Loucy (cell line): ENCODE data around the gene NPB.

ENCODE experiments used
- H2AFZ ChIP-seq: fragments of 200-600 bp; sonication (generic); 2 replicates; pipeline ENCODE4 v1.6.0; 2016; ENCODE audit warnings: antibody characterized with exemption, mild to moderate bottlenecking, low read length, moderate library complexity
- H3F3A ChIP-seq: fragments of 200-600 bp; 2 replicates; pipeline ENCODE4 v1.6.0; 2016; ENCODE audit warnings: antibody characterized with exemption, low read depth, mild to moderate bottlenecking
- H3K27me3 ChIP-seq: fragments of 200-600 bp; sonication (generic); 2 replicates; pipeline ENCODE4 v1.6.1; 2014; ENCODE audit warnings: low read length, mild to moderate bottlenecking; ENCODE audit not compliant: insufficient read depth, poor library complexity, severe bottlenecking
- H3K36me3 ChIP-seq: fragments of 200-600 bp; sonication (generic); 2 replicates; pipeline ENCODE4 v1.6.1; 2016; ENCODE audit warnings: low read length; ENCODE audit not compliant: insufficient read depth
- H3K4me1 ChIP-seq: fragments of 200-600 bp; sonication (generic); 2 replicates; pipeline ENCODE4 v1.5.1; 2014; ENCODE audit warnings: low read length, mild to moderate bottlenecking; ENCODE audit not compliant: insufficient read depth, poor library complexity, severe bottlenecking
- H3K4me2 ChIP-seq: fragments of 200-600 bp; sonication (generic); 2 replicates; pipeline ENCODE4 v1.6.0; 2014; ENCODE audit warnings: antibody characterized with exemption, low read length, low read depth, mild to moderate bottlenecking; ENCODE audit not compliant: poor library complexity, severe bottlenecking
- H3K4me3 ChIP-seq: fragments of 200-600 bp; sonication (generic); 2 replicates; pipeline ENCODE4 v1.5.1; 2014; ENCODE audit warnings: low read length, mild to moderate bottlenecking, mixed read lengths; ENCODE audit not compliant: poor library complexity, severe bottlenecking
- H3K79me2 ChIP-seq: fragments of 200-600 bp; sonication (generic); 2 replicates; pipeline ENCODE4 v1.6.1; 2014; ENCODE audit warnings: low read length; ENCODE audit not compliant: insufficient read depth
- H3K9ac ChIP-seq: fragments of 200-600 bp; sonication (generic); 2 replicates; pipeline ENCODE4 v1.6.0; 2014; ENCODE audit warnings: mild to moderate bottlenecking, low read depth, low read length, moderate library complexity; ENCODE audit not compliant: poor library complexity, severe bottlenecking
- H3K9me2 ChIP-seq: fragments of 200-600 bp; sonication (generic); replicated peaks from 2 replicates; pipeline ENCODE4 v1.6.1; 2016; ENCODE audit warnings: low read depth, low read length, mixed read lengths
- H3K9me3 ChIP-seq: fragments of 200-600 bp; sonication (generic); 2 replicates; pipeline ENCODE4 v1.6.1; 2014; ENCODE audit warnings: mild to moderate bottlenecking, antibody characterized with exemption, low read length, low read depth; ENCODE audit not compliant: insufficient read depth
- H4K20me1 ChIP-seq: fragments of 200-600 bp; sonication (generic); 2 replicates; pipeline ENCODE4 v1.6.0; 2014; ENCODE audit warnings: antibody characterized with exemption, low read length, mild to moderate bottlenecking; ENCODE audit not compliant: insufficient read depth, poor library complexity, severe bottlenecking
- CTCF ChIP-seq: fragments of 200-600 bp; sonication (generic); conservative IDR thresholded peaks from 2 replicates; pipeline ENCODE4 v1.5.1; 2014; ENCODE audit warnings: mild to moderate bottlenecking, antibody characterized with exemption, low read length
- EZH2phosphoT487 ChIP-seq: fragments of 200-600 bp; IDR thresholded peaks from 2 replicates; pipeline ENCODE4 v1.6.1; 2018; ENCODE audit warnings: antibody characterized with exemption, mild to moderate bottlenecking, moderate library complexity, borderline replicate concordance

Gene NPB

DNA sequence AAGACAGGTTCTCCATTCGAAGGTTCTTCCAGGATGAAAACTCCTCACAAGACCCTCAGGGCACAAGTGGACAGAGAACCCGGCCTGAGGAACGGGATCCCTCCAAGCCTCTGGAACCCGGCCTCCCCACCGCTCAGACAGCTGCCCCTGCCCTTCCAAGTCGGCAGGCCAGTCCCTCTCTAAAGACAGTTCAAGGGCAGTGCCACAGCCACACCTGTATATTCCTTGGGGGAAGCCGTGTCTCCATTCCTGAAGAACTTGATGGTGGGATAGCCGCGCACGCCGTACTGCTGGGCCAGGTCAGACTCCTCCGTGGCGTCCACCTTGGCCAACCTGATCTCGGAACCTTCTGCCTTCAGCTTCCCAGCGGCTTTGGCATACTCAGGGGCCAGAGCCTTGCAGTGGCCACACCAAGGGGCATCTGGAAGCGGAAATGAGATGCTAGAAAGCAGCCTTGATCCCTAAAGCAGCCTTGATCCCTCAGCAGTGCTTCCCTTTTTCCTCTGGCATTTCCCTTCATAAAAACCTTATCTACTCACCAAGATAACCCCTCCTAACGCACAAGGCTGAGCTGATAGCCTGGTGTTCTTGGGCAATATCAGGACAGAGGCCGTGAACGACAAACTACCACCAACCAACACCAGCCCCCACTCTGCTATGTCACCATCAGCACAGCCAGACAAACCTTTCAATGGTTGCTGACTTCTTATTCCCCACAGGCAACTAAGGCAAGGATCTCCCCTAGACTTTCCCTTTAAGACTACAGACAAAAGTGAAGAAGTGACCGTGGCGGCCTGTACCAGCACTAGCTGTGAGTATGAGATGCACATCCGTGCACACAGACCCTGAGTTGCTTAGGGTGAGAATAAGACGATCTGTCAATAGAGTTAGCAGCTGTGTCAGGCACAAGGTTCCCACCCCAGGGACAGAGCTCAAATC lies 42.8 kb upstream of the NPB start:
- Histone ChIP-seq H3K79me2 (peaks cover 90% of the 10 kb centered on the region), H2AFZ (no peak overlapping the region), H3K9ac (peak overlapping the region; percentile 90), H3K27me3 (no peaks in the 10 kb centered on the region), H3K36me3 (peaks cover 15% of the 10 kb centered on the region), H3K4me1 (peaks cover 32% of the 10 kb centered on the region), H3K9me2 (no peaks in the 10 kb centered on the region), H3K9me3 (no peaks in the 10 kb centered on the region), H3K4me2 (peak overlapping the region; percentile 93), H3K4me3 (peak overlapping the region; percentile 75), H3F3A (no peaks in the 10 kb centered on the region), H4K20me1 (peaks cover 51% of the 10 kb centered on the region)
- TF ChIP-seq EZH2phosphoT487 (no peak), CTCF (no peak)

DNA sequence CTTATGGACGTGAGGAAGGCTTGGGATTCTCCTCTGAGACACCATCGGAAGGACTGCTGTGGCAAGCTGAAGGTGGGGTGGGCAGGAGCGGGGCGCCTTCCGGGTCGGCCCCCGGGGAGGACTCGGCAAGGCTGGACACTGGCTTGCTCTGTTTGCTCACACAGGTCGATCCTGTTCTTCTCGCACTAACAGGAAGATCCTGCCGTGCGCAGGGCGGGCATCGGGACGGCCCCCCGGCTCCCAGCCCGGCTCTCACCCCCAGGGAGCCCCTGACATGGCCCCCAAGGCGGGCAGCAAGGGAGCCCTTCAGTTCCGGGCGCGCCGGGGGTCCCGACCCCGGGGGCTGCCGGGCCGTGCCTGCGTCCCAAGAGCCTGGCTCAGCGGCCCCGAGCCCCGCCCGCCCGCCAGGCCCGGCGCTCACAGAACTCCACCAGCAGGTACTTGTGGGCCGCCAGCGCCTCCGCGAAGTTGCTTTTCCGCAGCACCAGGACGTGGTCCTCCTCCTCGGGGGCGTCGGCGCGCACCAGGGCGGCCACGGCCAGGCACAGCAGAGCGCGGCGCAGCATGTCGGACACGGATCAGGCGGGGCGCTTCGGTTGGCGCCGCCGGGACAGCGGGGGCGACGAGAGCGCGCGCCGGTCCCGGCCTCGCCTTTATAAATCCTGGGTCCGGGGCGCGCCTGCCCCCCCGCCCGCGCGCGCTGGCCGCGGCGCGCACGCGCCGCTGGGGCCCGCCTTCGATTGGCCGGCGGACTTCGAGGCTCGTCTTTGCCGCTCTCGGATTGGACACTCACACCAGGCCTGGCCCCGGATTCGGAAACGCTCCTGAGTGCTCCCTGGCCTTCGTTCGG lies 41.9 kb upstream of the NPB start, which contains the start of gene P4HB:
Gene P4HB, minus strand, starts transcription at position 630 of the 850 bp plus-strand sequence. Its CDS starts 64 bp downstream, at position 566.
- H2AFZ ChIP-seq = peak within 1 kb of the TSS; percentile 75
- H3K4me3 ChIP-seq = peak within 1 kb of the TSS; percentile 99
- H4K20me1 ChIP-seq = peaks cover 46% of the 10 kb centered on the region
- H3K9me3 ChIP-seq = no peaks in the 10 kb centered on the region
- peaks cover 32% of the 10 kb centered on the region for H3K4me1 ChIP-seq
- peaks cover 89% of the 10 kb centered on the region for H3K79me2 ChIP-seq
- H3K36me3 ChIP-seq = peaks cover 6% of the 10 kb centered on the region
- no peaks in the 10 kb centered on the region for H3K9me2 ChIP-seq
- H3K27me3 ChIP-seq = no peaks in the 10 kb centered on the region
- H3F3A ChIP-seq = no peaks in the 10 kb centered on the region
- peak within 1 kb of the TSS; percentile 94 for H3K9ac ChIP-seq
- peak within 1 kb of the TSS; percentile 93 for H3K4me2 ChIP-seq
- TF ChIP-seq EZH2phosphoT487 (no peak), CTCF (no peak)

DNA sequence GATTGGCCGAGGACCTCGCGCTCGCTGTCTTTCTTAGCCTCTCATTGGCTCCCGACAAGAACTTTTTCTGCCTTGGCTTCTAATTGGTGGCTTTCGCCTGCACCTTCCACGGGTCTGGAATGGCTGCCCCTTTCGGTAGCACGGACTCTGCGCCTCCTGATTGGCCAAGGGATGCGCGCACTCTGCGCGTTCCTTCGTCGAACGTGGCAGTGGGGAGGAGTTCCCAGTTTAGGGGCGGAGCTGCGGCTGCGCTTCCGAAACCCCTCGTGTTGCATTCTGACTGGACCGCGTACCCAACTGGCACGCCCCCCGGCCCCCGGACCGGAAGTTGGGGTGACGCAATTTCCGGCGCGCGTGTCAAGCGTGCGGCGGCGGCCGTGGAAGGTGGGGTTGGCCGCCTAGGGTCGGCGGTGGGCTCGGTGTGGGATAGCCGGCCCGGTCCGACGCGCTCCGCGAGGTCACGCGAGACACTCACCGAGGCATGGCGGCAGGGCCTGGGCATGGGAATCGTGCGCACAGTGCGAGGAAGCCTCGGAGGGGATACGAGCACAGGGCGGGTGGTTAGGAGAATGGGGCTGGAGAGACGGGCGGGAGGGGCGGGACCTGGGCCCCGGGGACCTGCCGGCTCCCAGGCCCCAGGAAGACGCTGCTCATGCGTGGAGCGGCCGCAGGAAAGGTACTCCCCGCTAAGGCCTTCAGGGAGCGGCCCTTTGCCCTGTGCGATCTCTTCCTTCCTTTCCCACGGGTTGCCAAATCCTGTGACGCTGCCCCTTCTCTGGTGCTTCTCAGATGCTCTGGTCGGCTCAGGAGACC lies 41.1 kb upstream of the NPB start:
- Histone ChIP-seq H4K20me1 (peaks cover 39% of the 10 kb centered on the region), H3K9ac (peak overlapping the region; percentile 94), H3K9me3 (no peaks in the 10 kb centered on the region), H3K4me3 (peak overlapping the region; percentile 99), H3K9me2 (no peaks in the 10 kb centered on the region), H3K4me1 (peaks cover 32% of the 10 kb centered on the region), H3K27me3 (no peaks in the 10 kb centered on the region), H3K36me3 (peaks cover 4% of the 10 kb centered on the region; the same call in 1 of the 2 replicates), H3K79me2 (peaks cover 87% of the 10 kb centered on the region), H3F3A (no peaks in the 10 kb centered on the region; the same call in 1 of the 2 replicates), H2AFZ (peak overlapping the region; percentile 75), H3K4me2 (peak overlapping the region; percentile 87)
- no peak for TF ChIP-seq EZH2phosphoT487
- no peak for TF ChIP-seq CTCF
